Endothelial cell of umbilical vein (primary cell): Measurements from ENCODE around the gene ADARB2. TPM values are rescaled to one million over a fixed set of nuclear protein-coding genes. Genes with fewer than 3 reads are reported as not detected.

Source experiments
- BruUV-seq: library from RNA; stranded (reverse); fragments of 400-500 nt; replicated peaks from 2 replicates; lab custom pipeline; 2021; lab: Mats Ljungman, UMichigan
- CTCF ChIA-PET: fragments of 300-600, 350-600 bp; sonication (Branson Sonifier 250); formaldehyde crosslinking; loops from one replicate; lab custom pipeline; 2021; ENCODE audit warnings: antibody characterized with exemption, inconsistent platforms; lab: Charles Lee
- POLR2A ChIA-PET: fragments of 300-600, 350-600 bp; sonication (Branson Sonifier 250); formaldehyde crosslinking; loops from one replicate; lab custom pipeline; 2021; ENCODE audit warnings: antibody characterized with exemption, inconsistent platforms; lab: Charles Lee
- DNase-seq: peaks from one replicate; pipeline ENCODE4 v3.0.0-alpha.2; 2011; ENCODE audit warnings: low read depth, low spot score
- FAIRE-seq: peaks from 2 replicates; lab custom pipeline; 2011; peaks lifted over from hg19 to GRCh38; lab: Jason Lieb, UNC
- H2AFZ ChIP-seq: 2 replicates; pipeline ENCODE4 v1.6.0; 2012; ENCODE audit warnings: low read depth, low read length, control low read depth, inconsistent platforms
- H3K27ac ChIP-seq: 2 replicates; pipeline ENCODE4 v1.5.1; 2011; ENCODE audit warnings: low read depth, mild to moderate bottlenecking, control low read depth, low read length, moderate library complexity; ENCODE audit not compliant: insufficient read depth
- H3K27me3 ChIP-seq, 2 experiments: 2 replicates each; pipeline versions ENCODE4 v1.6.0 to v1.6.1; 2011; ENCODE audit warnings: low read length in 2 of 2, mixed read lengths in 1 of 2; ENCODE audit not compliant: control insufficient read depth in 2 of 2, insufficient read depth in 2 of 2
- H3K36me3 ChIP-seq, 2 experiments: 2 replicates in 1 of 2; 3 replicates in 1 of 2; pipeline ENCODE4 v1.5.1; 2011; ENCODE audit warnings: low read length in 2 of 2, mild to moderate bottlenecking in 1 of 2, moderate library complexity in 1 of 2; ENCODE audit not compliant: control insufficient read depth in 2 of 2, insufficient read depth in 2 of 2; ENCODE audit errors: extremely low read depth in 1 of 2
- H3K4me1 ChIP-seq: 3 replicates; pipeline ENCODE4 v1.5.1; 2011; ENCODE audit warnings: mild to moderate bottlenecking, low read length; ENCODE audit not compliant: control insufficient read depth, insufficient read depth; ENCODE audit errors: extremely low read depth
- H3K4me2 ChIP-seq: 2 replicates; pipeline ENCODE4 v1.6.1; 2011; ENCODE audit warnings: low read length, control low read depth, mixed read lengths; ENCODE audit not compliant: insufficient read depth
- H3K4me3 ChIP-seq, 3 experiments: fragments of 200-600 bp in 1 of 3; sonication (generic), shearing (Covaris generic) in 1 of 3; replicated peaks in 1 of 3; 2 replicates each; pipeline ENCODE4 v1.5.1; 2011 to 2016; ENCODE audit warnings: control low read depth in 3 of 3, low read length in 3 of 3, mild to moderate bottlenecking in 2 of 3, inconsistent platforms in 1 of 3, low read depth in 1 of 3, moderate library complexity in 1 of 3; ENCODE audit not compliant: insufficient read depth in 1 of 3
- H3K79me2 ChIP-seq: 2 replicates; pipeline ENCODE4 v1.6.0; 2012; ENCODE audit warnings: low read length, inconsistent platforms; ENCODE audit not compliant: control insufficient read depth, insufficient read depth
- H3K9ac ChIP-seq: replicated peaks from 2 replicates; pipeline ENCODE3; 2011; ENCODE audit warnings: low read length, control low read depth; ENCODE audit not compliant: insufficient read depth; ENCODE audit errors: extremely low read depth
- H3K9me1 ChIP-seq: replicated peaks from 3 replicates; pipeline ENCODE4 v1.6.0; 2011; ENCODE audit warnings: mild to moderate bottlenecking, low read length; ENCODE audit not compliant: control insufficient read depth, insufficient read depth; ENCODE audit errors: extremely low read depth
- H3K9me3 ChIP-seq: replicated peaks from 2 replicates; pipeline ENCODE4 v1.5.1; 2012; ENCODE audit warnings: low read length, inconsistent platforms; ENCODE audit not compliant: control insufficient read depth, insufficient read depth
- H4K20me1 ChIP-seq: replicated peaks from 2 replicates; pipeline ENCODE3; 2011; ENCODE audit warnings: mild to moderate bottlenecking, low read length; ENCODE audit not compliant: control insufficient read depth, insufficient read depth; ENCODE audit errors: extremely low read depth
- EZH2 ChIP-seq: IDR thresholded peaks from 2 replicates; pipeline ENCODE4 v1.6.1; 2012; ENCODE audit warnings: borderline replicate concordance, low read depth, mild to moderate bottlenecking, moderate library complexity, low read length, inconsistent platforms; ENCODE audit not compliant: severe bottlenecking
- FOS ChIP-seq: IDR thresholded peaks from 2 replicates; pipeline ENCODE4 v1.6.1; 2011; ENCODE audit warnings: mild to moderate bottlenecking, low read length, moderate library complexity, borderline replicate concordance; ENCODE audit not compliant: insufficient read depth
- GATA2 ChIP-seq: IDR thresholded peaks from 2 replicates; pipeline ENCODE4 v1.7.0; 2011; ENCODE audit warnings: low read depth, mild to moderate bottlenecking, moderate library complexity, mixed read lengths, low read length; ENCODE audit not compliant: insufficient read length, insufficient read depth
- JUN ChIP-seq: IDR thresholded peaks from 2 replicates; pipeline ENCODE4 v1.6.1; 2011; ENCODE audit warnings: borderline replicate concordance, low read depth; ENCODE audit not compliant: insufficient read length, insufficient read depth
- MYC ChIP-seq: IDR thresholded peaks from one replicate; pipeline ENCODE4 v1.6.1; 2011; ENCODE audit warnings: mild to moderate bottlenecking, low read depth, low read length
- POLR2A ChIP-seq: IDR thresholded peaks from 2 replicates; pipeline ENCODE4 v1.6.1; 2012; ENCODE audit warnings: low read depth, mild to moderate bottlenecking, control low read depth, low read length
- POLR2AphosphoS5 ChIP-seq: IDR thresholded peaks from 2 replicates; pipeline ENCODE4 v1.6.1; 2012; ENCODE audit warnings: low read depth, mild to moderate bottlenecking, control low read depth, low read length, moderate library complexity; ENCODE audit not compliant: insufficient read depth
- dilution Hi-C: fragments of 300-500 bp; cut with MboI; formaldehyde crosslinking; loops from one replicate; pipeline ENCODE4 v1.15.0; 2019; ENCODE audit warnings: low sequenced_read_pairs; ENCODE audit not compliant: extremely low pct_ligation_motif_present
- intact Hi-C: fragments of 100-400 bp; cut with micrococcal nuclease; formaldehyde crosslinking; loops from one replicate; pipeline ENCODE4 v1.10.0; 2022
- polyA plus RNA-seq, 4 experiments: library from polyadenylated mRNA; depleted of rRNA in 3 of 4; stranded (reverse) in 3 of 4; unstranded in 1 of 4; fragments of >200 nt; gene quantifications; 2 replicates each; pipeline versions ENCODE4 v1.2.1 to v1.2.3, GENCODE V29; 2011 to 2012; ENCODE audit warnings: missing spikeins in 1 of 4
- total RNA-seq: library from RNA; stranded (reverse); gene quantifications from 2 replicates; pipeline ENCODE4 v1.2.3, GENCODE V29; 2021
- TF ChIP-seq, protein P1 (sequence below), 2 donors: IDR thresholded peaks; 1 replicate in 1 of 2; 2 replicates in 1 of 2; pipeline ENCODE4 v1.5.1; 2011; ENCODE audit warnings: low read length in 2 of 2, mild to moderate bottlenecking in 2 of 2, moderate library complexity in 2 of 2, control low read depth in 1 of 2, inconsistent platforms in 1 of 2, low read depth in 1 of 2; ENCODE audit not compliant: insufficient read depth in 1 of 2; ENCODE audit errors: extremely low read depth in 1 of 2
- TF ChIP-seq, protein P2 (sequence below): IDR thresholded peaks from 2 replicates; pipeline ENCODE4 v1.6.1; 2011; ENCODE audit not compliant: insufficient read depth, insufficient read length

ADARB2 gene
- total and polyA plus RNA-seq, 2 donors (not counting 3 experiments of a cell fraction or from before 2014, with no cell fraction given), result not detected

DNA sequence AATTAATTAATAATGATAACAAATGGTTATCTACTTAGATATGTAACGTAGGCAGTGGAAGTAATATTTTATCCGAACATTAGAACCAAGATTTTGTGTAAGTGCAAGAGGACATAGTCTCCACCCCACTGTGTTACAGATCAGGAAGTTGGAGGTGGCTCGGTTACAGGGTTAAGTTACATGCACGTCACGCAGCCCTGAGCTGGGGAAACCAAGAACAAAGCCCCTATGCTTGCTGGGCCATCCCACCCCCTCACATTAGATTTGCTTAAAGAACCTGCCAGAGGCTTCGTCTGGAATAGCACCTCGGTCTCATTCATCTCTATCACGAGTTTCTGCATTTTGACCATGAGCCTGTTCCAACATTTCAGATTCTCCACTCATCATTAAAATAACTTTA is 214.1 kb downstream of the ADARB2 start:
- CTCF ChIA-PET, result no interaction called here
- no peaks in the 10 kb centered on the region for H4K20me1 ChIP-seq
- POLR2A ChIA-PET, result no interaction called here
- BruUV-seq, result no TSS peak
- no peaks in the 10 kb centered on the region for H3K4me1 ChIP-seq
- dilution Hi-C loops, result no loop called here
- no peaks in the 10 kb centered on the region for H3K79me2 ChIP-seq
- FAIRE-seq, result no peak
- H3K4me2 ChIP-seq, result no peak overlapping the region
- H3K9ac ChIP-seq, result no peak overlapping the region
- peaks cover 8% of the 10 kb centered on the region for H3K9me3 ChIP-seq
- H3K27ac ChIP-seq, result no peak overlapping the region
- H3K36me3 ChIP-seq, result no peaks in the 10 kb centered on the region
- no peak overlapping the region for H2AFZ ChIP-seq
- DNase-seq, result no peak
- H3K9me1 ChIP-seq, result no peaks in the 10 kb centered on the region
- H3K4me3 ChIP-seq, result no peak overlapping the region
- intact Hi-C loops, result no loop called here
- TF ChIP-seq, protein P1, sequence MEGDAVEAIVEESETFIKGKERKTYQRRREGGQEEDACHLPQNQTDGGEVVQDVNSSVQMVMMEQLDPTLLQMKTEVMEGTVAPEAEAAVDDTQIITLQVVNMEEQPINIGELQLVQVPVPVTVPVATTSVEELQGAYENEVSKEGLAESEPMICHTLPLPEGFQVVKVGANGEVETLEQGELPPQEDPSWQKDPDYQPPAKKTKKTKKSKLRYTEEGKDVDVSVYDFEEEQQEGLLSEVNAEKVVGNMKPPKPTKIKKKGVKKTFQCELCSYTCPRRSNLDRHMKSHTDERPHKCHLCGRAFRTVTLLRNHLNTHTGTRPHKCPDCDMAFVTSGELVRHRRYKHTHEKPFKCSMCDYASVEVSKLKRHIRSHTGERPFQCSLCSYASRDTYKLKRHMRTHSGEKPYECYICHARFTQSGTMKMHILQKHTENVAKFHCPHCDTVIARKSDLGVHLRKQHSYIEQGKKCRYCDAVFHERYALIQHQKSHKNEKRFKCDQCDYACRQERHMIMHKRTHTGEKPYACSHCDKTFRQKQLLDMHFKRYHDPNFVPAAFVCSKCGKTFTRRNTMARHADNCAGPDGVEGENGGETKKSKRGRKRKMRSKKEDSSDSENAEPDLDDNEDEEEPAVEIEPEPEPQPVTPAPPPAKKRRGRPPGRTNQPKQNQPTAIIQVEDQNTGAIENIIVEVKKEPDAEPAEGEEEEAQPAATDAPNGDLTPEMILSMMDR (IDR thresholded peaks at IDR 0.05; ENCODE audit: extremely low read depth in 1 of 2, insufficient read depth in 1 of 2, low read depth in 1 of 2, low read length in 2 of 2), result no peak
- TF ChIP-seq JUN, result no peak
- TF ChIP-seq, protein P2, sequence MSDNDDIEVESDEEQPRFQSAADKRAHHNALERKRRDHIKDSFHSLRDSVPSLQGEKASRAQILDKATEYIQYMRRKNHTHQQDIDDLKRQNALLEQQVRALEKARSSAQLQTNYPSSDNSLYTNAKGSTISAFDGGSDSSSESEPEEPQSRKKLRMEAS, result no peak
- no peak for TF ChIP-seq POLR2A
- TF ChIP-seq POLR2AphosphoS5, result no peak
- no peak for TF ChIP-seq GATA2
- TF ChIP-seq EZH2, result no peak
- TF ChIP-seq MYC, result no peak
- TF ChIP-seq FOS, result no peak
- no peaks in the 10 kb centered on the region for H3K27me3 ChIP-seq
